Stimulated activated CD8-positive, alpha-beta memory T cell treated with anti-CD3 and anti-CD28 coated beads, Interleukin-7, amount 100 ng/mL, for 48 hours (primary cell): Measurements from ENCODE around the gene ACOX2.

Experiments
- DNase-seq, 2 donors: peaks; one replicate each; pipeline ENCODE4 v3.0.0-alpha.2; 2020; ENCODE audit warnings: low read depth in 1 of 2; ENCODE audit errors: extremely low read depth in 1 of 2

ACOX2 gene

DNA sequence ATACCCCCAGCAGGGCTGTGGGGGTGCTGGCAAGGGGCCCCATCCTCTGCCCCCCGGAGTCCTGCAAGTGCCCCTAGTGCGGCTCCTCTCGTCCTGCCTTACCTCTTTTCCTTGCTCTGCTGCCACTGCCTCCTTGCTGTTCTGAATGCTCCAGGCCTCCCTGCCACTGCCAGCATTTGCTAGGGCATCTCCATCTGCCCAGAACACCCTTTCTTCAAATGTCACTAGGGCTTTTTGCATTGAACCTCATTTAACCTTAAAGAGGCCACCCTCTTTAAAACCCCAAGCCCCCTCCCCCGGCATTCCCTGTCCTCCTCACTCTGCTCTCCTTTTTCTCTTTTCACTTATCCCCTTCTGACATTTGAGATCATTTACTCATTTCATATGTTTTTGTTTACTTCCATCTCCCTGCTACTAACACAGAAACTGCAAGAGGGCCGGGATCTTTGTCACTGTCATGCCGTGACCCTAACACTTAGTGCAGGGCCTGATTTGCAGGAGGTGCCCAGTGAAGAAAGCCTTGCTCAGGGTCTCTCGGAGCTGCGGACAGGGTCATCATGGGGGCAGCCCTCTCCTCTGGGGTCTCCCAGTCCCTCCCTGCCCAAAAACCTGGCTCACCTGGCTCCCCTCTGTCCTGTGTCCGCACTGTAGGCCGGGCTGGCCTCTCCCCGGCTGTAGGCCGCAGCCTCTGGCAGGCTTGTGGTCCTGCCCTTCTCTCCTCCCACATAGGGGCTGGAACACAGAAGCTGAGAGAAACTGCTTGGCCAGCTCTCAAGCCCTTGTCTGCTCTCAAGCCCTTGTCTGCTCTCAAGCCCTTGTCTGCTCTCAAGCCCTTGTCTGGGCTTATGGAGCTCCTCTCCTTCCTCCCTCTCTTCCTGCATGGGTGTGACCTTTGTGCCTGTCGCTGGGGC lies at the start of gene ACOX2:
TSS of gene ACOX2 (minus strand) at position 690 of the 911 bp plus-strand sequence. CDS start 2,084 bp downstream, outside the sequence.
- DNase-seq: no peak

- DNase-seq: no peak
Observed at GRCh38 chr3:58585994-58586393, 49.0 kb upstream of the ACOX2 start.

DNA sequence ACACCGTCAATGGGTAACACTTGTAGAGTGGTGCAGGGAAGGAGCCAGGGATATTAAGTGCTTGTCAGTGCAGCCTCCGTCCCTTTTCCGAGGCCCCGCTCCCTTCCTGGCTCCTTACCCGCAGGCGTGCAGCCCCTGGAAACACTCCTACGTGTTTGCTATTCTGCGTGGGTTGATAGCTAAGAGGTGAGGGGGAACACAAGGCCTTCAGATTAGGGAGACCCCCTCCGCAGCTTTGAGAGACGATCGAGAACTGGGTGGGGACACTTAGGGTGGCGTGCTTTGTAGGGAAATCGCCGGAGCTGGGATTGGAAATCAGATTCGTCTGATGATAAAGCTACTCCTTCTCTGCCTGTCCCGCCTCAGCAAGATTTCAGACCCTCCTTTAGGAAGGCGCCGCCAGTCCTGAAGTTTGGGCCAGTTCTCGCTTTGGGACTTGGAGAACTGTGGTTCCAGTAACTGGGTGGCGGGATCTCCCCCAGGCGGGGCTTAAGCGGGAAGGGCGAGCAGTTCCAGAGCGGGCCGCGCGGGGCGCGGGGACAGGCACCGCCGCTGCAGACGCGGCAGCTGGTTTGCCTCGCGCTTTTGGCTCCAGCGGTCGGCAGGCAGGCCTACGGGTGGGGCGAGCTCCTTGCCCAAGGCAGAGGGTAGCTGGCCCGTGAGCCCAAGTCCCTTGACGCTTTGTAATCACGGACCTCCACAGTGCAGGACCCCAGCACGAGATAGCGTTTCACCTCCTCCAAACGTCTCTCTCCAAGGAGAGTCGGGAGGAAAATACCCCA lies 48.2 kb upstream of the ACOX2 start:
- peak; percentile 23 to 33 for DNase-seq

DNA sequence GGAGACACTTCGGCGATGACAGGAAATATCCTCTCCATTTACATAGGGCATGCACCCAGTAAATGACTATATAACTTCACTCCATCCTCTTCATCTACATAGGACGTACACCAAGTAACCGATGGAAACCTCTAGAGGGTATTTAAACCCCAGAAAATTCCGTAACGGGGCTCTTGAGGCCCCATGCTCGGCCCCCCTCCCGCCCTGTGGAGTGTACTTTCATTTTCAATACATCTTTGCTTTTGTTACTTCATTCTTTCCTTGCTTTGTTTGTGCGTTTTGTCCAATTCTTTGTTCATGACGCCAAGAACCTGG lies 47.7 kb upstream of the ACOX2 start:
- DNase-seq: no peak

GRCh38 chr3:58581328-58582091 lies 44.5 kb upstream of the ACOX2 start:
- no peak for DNase-seq

GRCh38 chr3:58580826-58581327 lies 43.9 kb upstream of the ACOX2 start:
- DNase-seq: no peak

GRCh38 chr3:58578873-58579272 lies 41.9 kb upstream of the ACOX2 start:
- DNase-seq: no peak

DNA sequence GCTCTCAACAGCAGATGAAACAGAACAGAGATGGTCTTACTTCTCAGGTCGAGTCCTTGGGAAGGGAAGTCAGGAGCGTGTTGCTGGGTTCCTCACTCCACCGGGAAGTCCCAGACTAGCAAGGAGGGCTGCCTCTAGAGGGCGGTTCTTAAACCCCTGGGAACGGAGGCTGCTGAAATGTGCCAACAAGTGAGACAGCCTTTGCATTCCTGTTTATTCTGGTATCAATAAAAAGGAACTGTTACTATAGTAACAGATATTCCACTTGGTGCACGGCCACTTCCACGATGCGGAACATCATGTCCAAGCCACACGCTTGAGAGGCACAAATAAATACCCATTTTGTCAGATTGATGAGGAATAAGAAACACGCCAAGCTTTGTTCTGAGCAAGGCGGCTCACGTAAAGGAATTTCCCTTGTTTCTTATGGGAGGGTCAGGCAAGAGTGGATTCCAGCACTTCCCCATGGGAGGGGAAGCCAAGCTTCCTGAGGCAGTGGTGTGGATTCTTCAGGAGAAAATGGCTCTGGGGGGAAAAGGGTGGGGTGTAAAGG lies 40.4 kb upstream of the ACOX2 start, which contains the start of gene FAM107A:
TSS of gene FAM107A (minus strand) at position 123 of the 553 bp plus-strand sequence. CDS start 7,531 bp downstream, outside the sequence.
- no peak for DNase-seq

DNA sequence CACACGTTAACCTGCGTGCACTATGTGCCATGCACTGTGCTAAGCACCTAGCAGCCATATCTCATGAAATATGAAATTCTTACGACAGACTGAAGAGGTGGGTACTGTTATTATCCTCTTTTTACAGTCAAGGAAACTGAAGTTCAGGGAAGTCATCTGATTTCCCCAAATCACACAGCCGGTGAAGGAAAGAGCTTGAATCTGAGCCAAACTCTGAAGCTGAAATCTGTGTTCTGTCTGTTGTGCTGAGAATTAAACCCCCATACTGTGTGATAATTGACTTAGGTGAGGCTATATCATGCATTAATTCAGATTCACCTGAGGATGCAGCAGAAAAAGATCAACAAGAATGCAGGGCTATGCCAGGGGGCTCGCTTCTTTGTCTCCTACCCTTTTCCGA lies 39.7 kb upstream of the ACOX2 start:
- no peak for DNase-seq

- DNase-seq: no peak
Observed at GRCh38 chr3:58575971-58576652, 39.1 kb upstream of the ACOX2 start.

DNA sequence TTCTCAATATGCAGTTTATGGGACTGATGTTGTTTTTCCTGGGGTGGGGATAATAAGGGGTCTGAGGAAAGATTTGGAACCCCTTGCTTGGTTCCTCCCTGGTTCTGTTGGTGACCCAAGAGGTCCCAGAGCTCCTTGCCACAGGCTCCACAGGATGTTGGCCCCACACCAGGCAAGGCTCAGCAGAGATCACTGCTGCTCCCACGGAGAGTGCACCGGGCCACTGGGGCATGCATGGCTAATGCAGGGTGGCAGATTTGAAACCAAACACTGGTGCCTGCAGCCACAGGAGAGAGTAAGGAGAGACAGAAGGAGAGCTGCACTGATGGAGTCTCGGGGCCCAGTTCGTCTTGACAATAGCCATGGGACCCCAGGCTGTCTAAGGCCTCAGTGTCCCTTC lies 37.7 kb upstream of the ACOX2 start:
- DNase-seq: no peak

GRCh38 chr3:58574106-58574505 lies 37.1 kb upstream of the ACOX2 start:
- DNase-seq: no peak

DNA sequence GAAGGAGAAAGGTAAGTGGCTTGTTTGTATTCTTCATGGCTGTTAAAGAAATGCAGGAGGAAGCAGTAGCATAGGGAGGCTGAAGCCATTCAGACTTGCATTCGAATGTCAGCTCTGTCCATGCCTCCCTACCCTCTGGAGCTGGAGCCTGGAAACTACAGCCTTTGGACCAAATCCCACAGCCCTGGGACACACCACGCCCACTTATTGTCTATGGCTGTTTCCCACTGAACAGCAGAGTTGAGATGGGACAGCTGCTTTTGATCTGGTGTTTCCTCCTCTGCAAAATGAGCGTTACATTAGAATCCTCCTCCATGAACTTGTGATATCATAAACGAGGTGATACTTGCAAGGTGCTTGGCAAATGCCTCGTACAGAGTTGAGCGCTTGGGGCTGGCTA lies 36.6 kb upstream of the ACOX2 start:
- DNase-seq: no peak

DNA sequence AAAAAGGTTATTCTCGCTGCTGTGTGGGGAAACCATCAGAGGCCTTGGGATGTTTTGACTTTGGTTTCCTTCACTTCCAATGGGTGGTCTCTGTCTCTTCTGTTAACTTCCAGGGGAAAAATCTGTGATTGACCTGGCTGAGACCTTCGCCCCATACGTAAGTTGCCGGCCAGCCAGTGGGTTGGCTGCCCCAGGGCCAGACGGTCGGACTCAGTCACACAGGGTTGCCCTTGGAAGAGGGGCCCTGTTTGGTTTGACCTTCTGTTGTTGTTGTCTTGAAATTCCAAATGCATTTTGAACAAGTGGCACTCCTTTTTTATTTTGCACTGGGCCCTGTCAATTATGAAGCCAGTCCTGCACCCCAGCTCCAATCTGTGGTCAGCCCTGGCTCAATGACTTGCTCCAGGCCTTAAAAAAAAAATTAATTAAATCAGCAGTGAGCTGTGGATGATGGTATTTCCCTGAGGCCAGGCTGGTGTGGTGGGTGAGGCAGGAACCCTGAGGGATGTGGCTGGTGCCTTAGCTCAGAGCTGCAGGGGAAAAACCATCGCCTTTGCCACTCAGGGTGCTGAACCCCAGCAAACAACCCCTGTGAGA lies 35.7 kb upstream of the ACOX2 start:
- no peak for DNase-seq

DNA sequence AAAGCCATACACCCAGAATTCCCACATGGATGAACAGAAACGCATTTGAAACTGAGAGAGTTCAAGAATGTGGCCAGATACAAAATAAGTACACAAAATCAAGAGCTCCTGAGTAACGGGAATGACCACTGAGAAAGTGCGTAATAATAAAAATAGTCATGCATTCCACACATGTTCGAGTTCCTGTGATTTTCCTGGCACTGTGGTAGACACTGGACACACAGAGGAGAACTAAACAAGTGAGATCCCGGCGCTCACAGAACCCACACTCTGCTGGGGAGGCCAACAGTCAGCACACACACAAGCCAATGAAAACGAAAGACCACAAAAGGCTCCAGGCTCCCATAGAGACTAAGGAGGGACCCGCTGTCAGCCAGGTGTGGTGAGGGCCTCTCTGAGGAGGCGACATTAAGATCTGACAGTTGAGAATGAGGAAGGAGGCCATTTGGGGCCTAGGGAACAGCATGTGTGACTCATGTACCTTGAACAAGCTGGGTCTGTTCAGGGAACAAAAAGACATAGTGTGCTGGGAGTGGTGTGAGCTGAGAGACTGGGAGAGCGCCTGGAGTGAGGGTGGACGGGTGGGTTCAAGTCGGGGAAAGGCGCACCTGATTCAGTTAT lies 35.1 kb upstream of the ACOX2 start:
- DNase-seq: no peak

DNA sequence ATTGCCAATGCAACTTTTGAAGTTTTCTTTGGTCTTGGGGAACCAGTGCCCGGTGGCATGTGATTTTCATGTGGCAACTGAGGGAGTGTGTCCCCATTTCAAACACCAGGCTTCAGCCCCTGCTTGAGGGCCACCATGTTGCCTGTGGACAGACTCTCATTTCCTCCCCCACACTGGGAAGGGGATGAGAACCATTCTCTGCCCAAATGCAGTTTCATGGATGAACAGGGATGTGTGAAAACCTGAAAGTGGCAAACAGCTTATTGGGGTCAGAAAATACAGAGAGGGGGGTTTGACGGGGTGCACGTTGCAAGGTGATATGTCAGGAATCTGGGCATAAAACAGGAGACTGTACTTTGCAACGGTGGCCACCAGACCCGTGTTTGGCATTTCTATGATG lies 33.9 kb upstream of the ACOX2 start:
- no peak for DNase-seq

GRCh38 chr3:58569287-58570001 lies 32.5 kb upstream of the ACOX2 start:
- DNase-seq: no peak

GRCh38 chr3:58568572-58569286 lies 31.7 kb upstream of the ACOX2 start:
- DNase-seq: peak; percentile 26 to 35
